Skeletal muscle satellite cell (primary cell): ENCODE results near the gene AUH.

Experiments
- H3K27me3 ChIP-seq: 2 replicates; pipeline ENCODE4 v1.7.0; 2013; ENCODE audit warnings: low read length; ENCODE audit not compliant: control insufficient read depth, insufficient read depth
- H3K36me3 ChIP-seq: 2 replicates; pipeline ENCODE4 v1.7.0; 2013; ENCODE audit warnings: mild to moderate bottlenecking, control low read depth, low read length; ENCODE audit not compliant: insufficient read depth
- H3K4me1 ChIP-seq: 2 replicates; pipeline ENCODE4 v1.7.0; 2013; ENCODE audit warnings: low read length; ENCODE audit not compliant: control insufficient read depth, insufficient read depth
- H3K4me2 ChIP-seq: 2 replicates; pipeline ENCODE4 v1.7.0; 2013; ENCODE audit warnings: mild to moderate bottlenecking, low read length
- H3K4me3 ChIP-seq: 2 replicates; pipeline ENCODE4 v1.7.0; 2013; ENCODE audit warnings: low read length
- H3K9ac ChIP-seq: 2 replicates; pipeline ENCODE4 v1.7.0; 2013; ENCODE audit warnings: mild to moderate bottlenecking, low read depth, low read length, moderate library complexity
- H3K9me3 ChIP-seq: replicated peaks from 2 replicates; pipeline ENCODE4 v1.7.0; 2013; ENCODE audit warnings: mild to moderate bottlenecking, control low read depth, low read length

AUH gene

DNA sequence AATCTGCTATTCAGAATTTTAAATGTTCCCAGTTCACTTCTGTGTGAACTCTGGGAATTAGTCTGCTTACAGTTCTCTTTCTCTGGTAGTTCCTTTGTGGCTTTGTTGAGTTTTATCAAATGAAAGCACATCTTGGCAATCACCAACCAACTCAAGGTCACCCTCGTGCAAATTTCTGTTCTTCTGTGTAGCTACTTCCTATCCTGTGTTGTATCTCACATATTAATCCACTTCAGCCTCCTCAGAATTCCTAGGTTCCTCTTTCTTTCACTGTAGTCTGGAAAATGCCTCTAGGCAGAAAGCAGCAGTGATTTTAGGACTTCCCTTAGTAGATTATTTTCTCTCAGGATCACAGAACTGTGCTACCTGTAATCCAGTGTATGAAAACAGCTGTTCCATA lies 100.3 kb downstream of the AUH start:
- Histone ChIP-seq H3K27me3 (no peaks in the 10 kb centered on the region), H3K4me1 (no peaks in the 10 kb centered on the region), H3K4me3 (no peak overlapping the region), H3K36me3 (no peaks in the 10 kb centered on the region), H3K4me2 (no peak overlapping the region), H3K9me3 (no peaks in the 10 kb centered on the region), H3K9ac (no peak overlapping the region)

DNA sequence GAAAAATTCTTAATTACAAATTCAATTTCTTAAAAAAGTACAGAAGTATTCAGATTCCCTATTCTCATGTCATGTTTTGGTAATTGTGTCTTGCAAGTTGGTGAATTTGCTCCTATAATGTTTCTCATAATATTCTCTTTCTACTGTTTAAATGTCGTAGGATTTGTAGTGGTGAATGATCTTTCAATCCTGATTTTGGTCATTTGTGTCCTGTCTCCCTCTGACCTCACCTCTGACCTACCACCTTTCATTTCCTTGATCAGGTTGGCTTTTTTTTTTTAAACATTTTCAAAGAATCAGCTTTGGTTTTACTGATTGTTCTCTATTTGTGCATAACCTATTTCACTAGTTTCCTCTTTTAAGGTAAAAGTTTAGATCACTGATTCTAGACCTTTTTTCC lies 102.6 kb downstream of the AUH start:
- no peak overlapping the region for H3K4me3 ChIP-seq
- peaks cover 4% of the 10 kb centered on the region for H3K4me1 ChIP-seq
- H3K9me3 ChIP-seq, result no peaks in the 10 kb centered on the region
- H3K9ac ChIP-seq, result no peak overlapping the region
- H3K4me2 ChIP-seq, result no peak overlapping the region
- no peaks in the 10 kb centered on the region for H3K27me3 ChIP-seq
- H3K36me3 ChIP-seq, result no peaks in the 10 kb centered on the region

DNA sequence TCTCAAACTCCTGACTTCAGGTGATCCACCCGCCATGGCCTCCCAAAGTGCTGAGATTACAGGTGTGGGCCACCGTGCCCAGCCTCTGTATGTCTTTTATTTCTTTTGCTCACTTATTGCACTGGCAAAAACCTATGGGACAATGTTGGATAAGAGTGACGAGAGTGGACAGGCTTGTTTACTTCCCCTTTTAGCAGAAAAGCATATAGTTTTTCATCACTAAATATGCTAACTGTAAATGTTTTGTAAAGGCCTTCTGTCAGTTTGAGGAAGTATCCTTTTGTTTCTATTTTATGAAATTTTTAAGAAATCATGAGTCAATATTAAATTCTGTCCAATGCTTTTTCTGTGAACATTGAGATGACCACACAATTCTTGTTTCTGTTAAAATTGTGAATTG lies 103.3 kb downstream of the AUH start:
- no peaks in the 10 kb centered on the region for H3K36me3 ChIP-seq
- no peak overlapping the region for H3K9ac ChIP-seq
- H3K9me3 ChIP-seq, result no peaks in the 10 kb centered on the region
- peaks cover 4% of the 10 kb centered on the region for H3K4me1 ChIP-seq
- H3K4me2 ChIP-seq, result no peak overlapping the region
- H3K4me3 ChIP-seq, result no peak overlapping the region
- H3K27me3 ChIP-seq, result no peaks in the 10 kb centered on the region

DNA sequence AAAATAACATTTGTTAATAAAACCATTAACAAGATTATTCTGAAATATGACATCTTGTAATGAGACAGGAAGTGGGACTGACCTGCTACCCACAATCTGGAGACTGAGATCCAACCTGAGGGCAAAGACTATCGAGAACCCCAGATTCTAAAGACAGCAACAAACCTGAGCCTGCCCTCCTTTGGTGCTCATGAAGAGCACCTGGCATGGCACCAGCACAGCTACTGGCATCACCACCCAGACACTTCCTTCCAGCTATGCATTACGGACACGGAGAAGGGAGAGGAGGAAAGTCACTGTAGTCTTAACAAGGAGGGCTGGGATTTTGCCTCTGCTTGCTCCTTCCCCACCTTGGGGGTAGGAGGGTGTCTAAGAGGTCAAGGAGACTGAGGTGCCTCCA lies 105.5 kb downstream of the AUH start:
- Histone ChIP-seq H3K9me3 (no peaks in the 10 kb centered on the region), H3K36me3 (no peaks in the 10 kb centered on the region), H3K27me3 (no peaks in the 10 kb centered on the region), H3K9ac (no peak overlapping the region), H3K4me3 (no peak overlapping the region), H3K4me2 (no peak overlapping the region), H3K4me1 (peaks cover 4% of the 10 kb centered on the region)

DNA sequence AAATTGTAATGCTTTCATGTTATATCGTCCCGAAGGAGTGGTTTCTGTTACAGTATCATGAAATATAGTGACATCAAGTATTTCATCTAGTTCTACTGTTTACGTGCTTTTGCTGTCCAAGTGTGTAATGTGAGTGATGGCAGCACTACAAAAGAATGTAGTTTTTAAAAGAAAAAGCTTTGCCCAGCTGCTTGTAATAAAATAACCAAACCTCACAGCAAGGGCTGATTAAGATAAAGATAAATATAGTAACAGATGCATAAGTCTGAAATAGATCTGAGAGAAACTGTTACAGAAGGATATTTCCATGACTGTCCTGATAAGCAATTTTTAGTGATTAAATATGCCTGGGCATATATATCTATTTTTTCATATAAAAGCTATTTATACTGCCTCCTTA lies 106.4 kb downstream of the AUH start:
- peak overlapping the region; percentile 33 for H3K9ac ChIP-seq
- no peak overlapping the region for H3K4me2 ChIP-seq
- no peaks in the 10 kb centered on the region for H3K27me3 ChIP-seq
- H3K36me3 ChIP-seq, result no peaks in the 10 kb centered on the region
- no peak overlapping the region for H3K4me3 ChIP-seq
- H3K4me1 ChIP-seq, result peaks cover 4% of the 10 kb centered on the region
- no peaks in the 10 kb centered on the region for H3K9me3 ChIP-seq

DNA sequence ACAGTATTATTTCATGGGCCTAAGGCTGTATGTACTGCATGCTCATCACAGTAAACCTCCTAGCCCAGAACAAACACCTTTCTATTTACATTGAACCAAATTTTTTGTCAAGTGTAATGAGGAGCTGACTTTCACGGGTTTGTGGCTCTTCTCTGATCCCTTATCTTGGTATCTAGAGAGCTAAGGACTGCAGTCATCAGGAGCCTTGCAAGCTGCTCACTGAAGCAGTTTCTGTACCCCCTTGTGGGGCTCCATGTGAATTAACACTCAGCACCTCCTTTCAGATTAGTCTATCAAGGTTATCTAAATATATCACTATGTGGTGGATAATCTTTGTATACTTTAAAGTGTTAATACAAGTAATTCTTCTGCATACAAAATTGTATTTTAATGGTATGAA lies 108.2 kb downstream of the AUH start:
- H3K9ac ChIP-seq, result no peak overlapping the region
- no peaks in the 10 kb centered on the region for H3K36me3 ChIP-seq
- no peaks in the 10 kb centered on the region for H3K27me3 ChIP-seq
- no peak overlapping the region for H3K4me2 ChIP-seq
- H3K4me3 ChIP-seq, result no peak overlapping the region
- peaks cover 4% of the 10 kb centered on the region for H3K4me1 ChIP-seq
- no peaks in the 10 kb centered on the region for H3K9me3 ChIP-seq

DNA sequence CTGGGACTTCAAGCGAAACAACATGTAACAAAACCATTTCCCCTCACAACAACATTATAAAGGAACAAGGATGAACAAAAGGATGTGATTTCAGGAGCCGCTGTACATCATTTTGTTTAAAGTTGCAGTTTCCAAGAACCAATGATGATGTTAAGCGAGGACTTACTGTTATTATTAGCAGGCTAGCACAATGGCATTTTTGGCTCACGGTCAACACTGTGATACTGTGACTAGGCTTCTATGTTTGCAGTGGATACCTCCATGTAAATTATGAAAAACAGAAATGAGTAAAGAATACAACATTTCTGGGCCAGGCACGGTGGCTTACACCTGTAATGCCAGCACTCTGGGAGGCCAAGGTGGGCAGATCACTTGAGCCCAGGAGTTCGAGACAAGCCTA lies 113.0 kb downstream of the AUH start:
- H3K36me3 ChIP-seq, result no peaks in the 10 kb centered on the region
- H3K9me3 ChIP-seq, result no peaks in the 10 kb centered on the region
- H3K4me2 ChIP-seq, result no peak overlapping the region
- no peaks in the 10 kb centered on the region for H3K27me3 ChIP-seq
- H3K4me3 ChIP-seq, result no peak overlapping the region
- H3K9ac ChIP-seq, result no peak overlapping the region
- peaks cover 12% of the 10 kb centered on the region for H3K4me1 ChIP-seq

DNA sequence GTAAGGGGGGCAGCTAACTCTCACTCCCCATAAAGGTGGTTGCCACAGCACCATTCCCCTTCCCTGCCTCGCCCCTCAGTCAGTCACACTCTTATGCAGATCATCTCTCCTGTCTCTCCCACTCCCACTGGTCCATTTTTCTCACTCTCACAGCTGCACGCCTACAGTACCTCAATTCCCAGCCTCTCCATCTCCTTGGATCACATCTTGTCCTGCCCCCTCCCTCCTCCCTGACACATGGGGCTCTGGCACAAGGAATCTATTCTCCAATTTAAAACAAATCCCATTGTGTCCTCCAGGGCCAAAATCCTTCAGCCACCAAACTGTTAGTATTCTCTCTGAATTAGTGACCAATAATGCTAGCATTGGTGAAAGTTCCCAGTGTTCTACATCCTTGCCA lies 114.4 kb downstream of the AUH start:
- no peak overlapping the region for H3K4me3 ChIP-seq
- H3K9me3 ChIP-seq, result no peaks in the 10 kb centered on the region
- no peaks in the 10 kb centered on the region for H3K27me3 ChIP-seq
- no peaks in the 10 kb centered on the region for H3K36me3 ChIP-seq
- no peak overlapping the region for H3K9ac ChIP-seq
- H3K4me2 ChIP-seq, result no peak overlapping the region
- H3K4me1 ChIP-seq, result peaks cover 12% of the 10 kb centered on the region

DNA sequence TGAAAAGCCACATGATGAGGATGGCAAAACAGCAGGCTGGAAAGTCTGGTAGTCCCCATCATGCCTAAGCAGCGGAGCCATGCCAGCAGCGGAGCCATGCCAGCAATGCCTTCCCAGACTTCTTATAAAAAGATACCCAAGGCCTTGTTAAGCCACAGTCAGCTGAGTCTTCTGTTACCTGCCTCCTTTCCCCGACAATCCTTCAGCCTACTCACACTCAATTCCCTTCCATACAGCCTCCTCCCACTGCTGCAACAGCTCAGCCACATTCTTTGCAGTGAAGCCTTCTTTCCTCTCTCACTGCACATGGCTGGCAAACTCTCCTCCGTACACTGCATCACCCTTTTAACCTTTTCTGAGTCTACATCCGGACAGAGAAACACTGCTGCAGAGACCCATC lies 114.9 kb downstream of the AUH start:
- Histone ChIP-seq H3K9me3 (no peaks in the 10 kb centered on the region), H3K4me2 (no peak overlapping the region), H3K9ac (no peak overlapping the region), H3K27me3 (no peaks in the 10 kb centered on the region), H3K4me3 (no peak overlapping the region), H3K4me1 (peaks cover 12% of the 10 kb centered on the region), H3K36me3 (no peaks in the 10 kb centered on the region)

DNA sequence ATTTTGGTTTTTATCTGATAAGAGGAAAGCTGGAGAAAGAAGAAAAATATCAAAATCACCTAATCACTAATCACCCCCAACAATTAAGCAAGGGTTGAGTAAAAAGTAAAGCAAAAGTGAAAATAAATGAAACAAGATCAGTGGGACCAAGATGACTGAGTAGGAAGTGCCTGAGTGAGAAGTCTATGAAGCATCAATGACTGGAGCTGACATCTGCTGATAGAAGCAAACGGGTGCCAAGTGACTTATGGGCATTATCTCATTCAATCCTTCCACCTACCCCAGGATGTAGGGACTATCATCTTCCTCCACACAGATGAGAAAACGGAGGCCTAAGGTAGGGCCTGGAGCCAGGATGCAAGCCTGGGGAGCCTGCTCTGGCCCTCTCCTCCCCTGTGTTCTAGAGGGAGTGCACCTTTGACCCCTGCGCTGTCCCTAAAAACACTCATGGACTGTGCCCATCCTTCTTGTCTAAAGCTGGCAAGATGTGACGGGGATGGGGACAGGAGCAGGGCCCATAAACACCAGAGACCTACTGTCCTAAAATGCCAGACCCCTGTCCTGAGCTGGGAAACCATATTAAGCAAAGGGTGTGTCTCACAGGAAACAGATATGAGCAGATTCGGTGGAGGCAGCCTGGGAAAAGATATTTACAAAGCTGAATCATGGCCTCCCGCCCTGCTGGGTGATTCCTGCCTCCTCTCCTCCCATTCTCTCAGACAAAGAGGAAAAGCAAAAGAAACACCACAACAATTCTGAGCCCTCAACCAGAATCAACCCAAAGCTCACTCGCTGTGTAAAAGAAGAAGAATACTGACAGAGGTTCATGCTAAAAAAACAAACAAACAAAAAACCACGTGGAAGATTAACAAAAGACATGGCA lies 116.0 kb downstream of the AUH start:
- Histone ChIP-seq H3K4me2 (no peak overlapping the region), H3K4me1 (peaks cover 12% of the 10 kb centered on the region), H3K36me3 (no peaks in the 10 kb centered on the region), H3K27me3 (no peaks in the 10 kb centered on the region), H3K9me3 (no peaks in the 10 kb centered on the region), H3K9ac (no peak overlapping the region), H3K4me3 (no peak overlapping the region)

DNA sequence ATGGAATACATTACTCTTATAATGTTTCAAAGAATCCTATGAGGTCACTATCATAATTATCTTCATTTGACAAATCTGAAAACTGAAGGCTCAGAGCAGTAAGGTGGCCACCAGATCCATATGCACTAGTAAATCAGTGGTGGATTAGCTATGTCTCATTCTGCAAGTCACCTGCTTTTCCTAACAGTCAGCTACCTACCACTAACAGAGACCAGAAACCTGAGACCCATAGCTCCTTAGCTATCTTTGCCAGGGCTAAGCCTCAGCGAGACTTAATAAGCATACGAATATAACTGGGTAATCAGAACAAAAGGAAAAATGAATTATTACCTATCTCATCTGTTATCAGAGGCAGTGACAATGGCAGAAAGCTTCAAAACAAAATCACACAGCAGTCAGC lies 118.7 kb downstream of the AUH start:
- H3K4me3 ChIP-seq, result no peak overlapping the region
- H3K36me3 ChIP-seq, result no peaks in the 10 kb centered on the region
- H3K4me1 ChIP-seq, result peaks cover 12% of the 10 kb centered on the region
- no peak overlapping the region for H3K9ac ChIP-seq
- H3K9me3 ChIP-seq, result no peaks in the 10 kb centered on the region
- H3K4me2 ChIP-seq, result no peak overlapping the region
- no peaks in the 10 kb centered on the region for H3K27me3 ChIP-seq

DNA sequence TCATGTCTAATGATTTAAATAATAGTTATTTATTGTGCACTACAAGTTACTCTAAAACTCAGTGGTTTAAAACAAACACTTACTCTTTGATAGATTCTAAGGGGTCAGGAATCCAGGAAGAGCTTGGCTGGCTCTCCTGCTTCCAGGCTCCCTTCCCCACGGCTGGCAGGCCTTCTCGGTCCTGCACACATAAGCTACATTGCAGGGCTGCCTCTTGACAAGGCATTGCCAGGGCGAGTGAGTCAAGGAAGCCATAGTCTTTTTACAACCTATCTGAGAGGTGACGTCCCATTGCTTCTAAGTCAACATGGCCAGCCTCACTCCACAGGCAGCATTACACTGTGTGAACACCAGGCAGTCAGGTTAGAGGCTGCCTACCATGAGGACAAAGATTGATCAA lies 119.8 kb downstream of the AUH start:
- no peaks in the 10 kb centered on the region for H3K27me3 ChIP-seq
- H3K4me1 ChIP-seq, result peaks cover 12% of the 10 kb centered on the region
- H3K9ac ChIP-seq, result no peak overlapping the region
- no peak overlapping the region for H3K4me2 ChIP-seq
- H3K36me3 ChIP-seq, result no peaks in the 10 kb centered on the region
- H3K9me3 ChIP-seq, result no peaks in the 10 kb centered on the region
- no peak overlapping the region for H3K4me3 ChIP-seq
